NCI-H69 (cell line): ENCODE results near the gene ZNF594.
"Not testable (repeated sequence)": the region's sequence is repeated elsewhere in the genome, so short reads cannot be mapped to it uniquely, and the experiment has no call there.

ENCODE experiments used
- DNase-seq: peaks from one replicate; lab custom pipeline; 2025; lab: John Stamatoyannopoulos, UW

Gene ZNF594

GRCh38 chr17:5135726-5136579 is 55.7 kb downstream of the ZNF594 start:
- DNase-seq = no peak

GRCh38 chr17:5135131-5135712 is 56.4 kb downstream of the ZNF594 start:
- DNase-seq = not testable (repeated sequence)

- not testable (repeated sequence) for DNase-seq
Measured at GRCh38 chr17:5134571-5134970, 57.1 kb downstream of the ZNF594 start.

- not testable (repeated sequence) for DNase-seq
Measured at GRCh38 chr17:5133961-5134360, 57.7 kb downstream of the ZNF594 start.

GRCh38 chr17:5133311-5133710 is 58.4 kb downstream of the ZNF594 start:
- no peak for DNase-seq

- not testable (repeated sequence) for DNase-seq
Measured at GRCh38 chr17:5132503-5133225, 59.0 kb downstream of the ZNF594 start.

GRCh38 chr17:5131799-5132502 is 59.7 kb downstream of the ZNF594 start:
- not testable (repeated sequence) for DNase-seq

GRCh38 chr17:5131146-5131715 is 60.4 kb downstream of the ZNF594 start:
- no peak for DNase-seq

- DNase-seq = not testable (repeated sequence)
Measured at GRCh38 chr17:5130687-5131086, 61.0 kb downstream of the ZNF594 start.

- DNase-seq = not testable (repeated sequence)
Measured at GRCh38 chr17:5130261-5130660, 61.4 kb downstream of the ZNF594 start.

- not testable (repeated sequence) for DNase-seq
Measured at GRCh38 chr17:5129770-5130169, 61.9 kb downstream of the ZNF594 start.
